ENCODE data around the gene GNAL.

GNAL gene

DNA sequence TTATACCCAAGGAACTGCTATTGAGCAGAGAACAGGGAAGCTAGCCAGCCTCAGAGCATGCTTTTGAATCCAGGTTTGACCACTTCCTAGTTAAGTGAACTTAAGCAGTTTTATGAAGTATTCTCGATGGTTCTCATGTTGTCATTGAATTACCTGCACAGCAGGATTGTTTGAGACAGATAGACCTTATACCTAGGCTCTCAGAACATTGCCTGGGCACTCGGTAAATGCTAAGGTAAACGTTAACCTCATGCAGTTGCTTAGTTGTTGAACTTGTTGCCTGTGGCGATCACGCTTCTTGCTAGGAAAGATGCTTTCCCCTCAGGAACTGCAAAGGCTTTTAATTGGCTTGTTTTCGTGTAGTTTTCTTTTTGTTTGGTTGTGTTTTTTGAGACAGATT is 128.2 kb downstream of the GNAL start:
- DNase-seq, result no peak

DNA sequence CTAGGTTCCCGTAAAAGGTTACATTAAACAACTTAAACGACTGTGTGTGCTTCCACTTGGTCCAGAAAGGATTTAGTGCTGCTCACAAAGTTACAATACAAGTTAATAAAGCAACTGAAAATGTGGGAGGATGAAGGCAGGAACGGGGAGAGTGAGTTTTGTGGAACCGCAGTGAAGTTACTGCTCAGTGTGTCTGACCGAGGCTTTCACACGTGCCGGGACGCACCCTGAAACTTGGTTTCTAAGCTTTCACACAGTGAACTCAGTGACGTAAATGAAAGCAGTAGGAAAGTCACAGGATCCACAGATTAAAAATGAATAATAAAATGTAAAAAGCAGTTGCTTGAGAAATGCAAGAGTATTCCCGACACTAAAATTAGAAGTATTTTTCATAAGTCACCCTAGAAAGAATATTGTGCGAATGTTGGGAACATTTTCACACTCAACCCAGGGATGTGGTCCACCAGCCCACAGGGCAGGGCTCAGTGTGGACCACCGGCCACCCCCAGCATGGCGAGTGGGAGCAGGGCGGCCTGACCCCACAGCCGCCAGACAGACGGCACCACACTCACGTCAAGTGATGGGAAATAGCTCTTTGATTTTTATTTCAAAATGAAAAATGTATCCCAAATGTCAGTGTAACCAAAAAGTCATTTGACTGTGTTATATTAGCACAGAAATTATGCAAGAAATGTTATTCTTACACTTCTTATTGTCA is 129.6 kb downstream of the GNAL start:
- DNase-seq, result no peak

DNA sequence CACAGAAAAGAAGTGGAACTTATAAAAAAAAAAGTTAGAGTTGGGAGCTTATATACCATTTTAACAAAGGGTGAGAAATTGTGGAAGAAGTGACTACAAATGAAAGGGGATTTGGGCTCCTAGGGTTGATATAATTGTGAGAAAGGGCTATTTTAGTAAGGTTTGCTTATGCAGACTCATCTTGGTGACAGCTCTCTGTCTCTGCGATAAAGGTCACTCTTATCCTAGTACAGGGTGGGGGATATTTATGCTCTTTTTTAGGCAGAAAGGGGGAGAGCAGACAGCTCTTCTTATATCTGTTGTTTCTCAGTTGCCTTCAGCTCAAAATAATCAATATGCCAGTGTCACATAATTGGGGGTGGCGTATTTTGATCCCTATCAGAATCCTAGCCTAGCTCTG is 130.9 kb downstream of the GNAL start:
- DNase-seq, result no peak

DNA sequence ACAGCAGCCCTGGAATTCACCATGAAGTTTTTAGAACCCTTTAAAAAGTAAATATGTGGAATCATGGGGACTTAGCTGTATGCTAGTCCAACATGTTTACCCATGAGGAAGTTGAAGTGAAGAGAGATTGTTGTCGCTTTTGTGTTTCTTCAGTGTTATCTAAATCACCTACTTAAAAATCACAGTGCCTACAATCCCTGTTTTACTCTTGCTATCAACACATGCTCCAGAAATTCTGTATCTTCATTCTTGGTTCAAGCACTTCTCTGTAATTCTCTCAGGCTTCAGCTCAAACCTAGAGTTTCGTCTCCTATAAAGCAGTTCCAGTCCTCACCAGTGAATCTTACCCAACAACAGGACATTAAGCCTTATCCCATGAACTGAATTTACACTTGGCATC is 131.6 kb downstream of the GNAL start:
- no peak for DNase-seq

- no peak for DNase-seq
Observed at GRCh38 chr18:11821208-11821607, 132.1 kb downstream of the GNAL start.

DNA sequence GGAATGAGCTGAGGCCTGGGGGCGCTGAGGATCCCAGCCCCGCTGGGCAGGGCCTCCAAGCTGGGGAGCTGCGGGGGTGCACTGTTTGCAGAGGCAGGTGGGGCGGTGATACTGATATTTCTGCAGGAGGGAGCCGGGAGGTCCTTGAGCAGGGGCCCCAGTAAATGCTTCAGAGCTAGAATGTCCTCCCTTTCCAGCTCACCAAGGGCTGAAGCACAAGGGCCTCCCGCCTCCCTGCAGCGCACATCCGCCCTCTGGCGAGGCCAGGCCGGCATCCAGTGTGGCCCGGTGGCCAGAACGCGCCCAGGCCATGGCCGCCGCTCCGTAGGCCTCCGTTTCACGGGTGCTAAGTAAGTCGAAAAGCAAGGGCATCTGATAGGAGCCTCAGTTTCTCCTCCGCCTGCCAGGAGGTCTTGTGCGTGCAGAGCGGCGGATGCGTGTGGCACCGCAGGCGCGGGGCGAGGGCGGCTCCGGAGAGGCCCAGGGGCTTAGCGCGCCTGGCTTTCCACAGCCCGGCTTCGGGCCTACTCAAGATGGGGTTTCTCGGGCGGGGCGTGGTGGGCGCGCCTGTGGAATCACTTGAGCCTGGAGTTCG is 132.7 kb downstream of the GNAL start:
- no peak for DNase-seq

DNA sequence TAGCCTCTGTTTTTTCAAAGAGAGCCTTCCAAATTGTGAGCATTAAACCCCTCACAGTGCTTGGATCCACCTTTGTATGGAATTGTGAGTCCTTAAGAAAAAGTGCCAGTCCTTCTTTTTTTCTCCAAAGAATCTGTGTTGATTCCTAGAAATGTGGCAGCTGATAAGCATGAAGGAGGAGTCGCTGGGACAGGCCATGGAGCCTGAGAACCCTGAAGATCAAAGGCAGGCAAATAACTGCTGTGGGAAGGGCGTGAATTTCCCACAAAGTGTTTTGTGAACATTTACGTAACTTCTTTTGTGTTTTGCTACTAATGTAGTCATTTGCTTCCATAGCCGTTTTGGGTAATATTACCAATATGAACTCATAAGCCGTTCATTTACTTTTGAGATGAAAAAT is 134.5 kb downstream of the GNAL start:
- DNase-seq, result no peak

DNA sequence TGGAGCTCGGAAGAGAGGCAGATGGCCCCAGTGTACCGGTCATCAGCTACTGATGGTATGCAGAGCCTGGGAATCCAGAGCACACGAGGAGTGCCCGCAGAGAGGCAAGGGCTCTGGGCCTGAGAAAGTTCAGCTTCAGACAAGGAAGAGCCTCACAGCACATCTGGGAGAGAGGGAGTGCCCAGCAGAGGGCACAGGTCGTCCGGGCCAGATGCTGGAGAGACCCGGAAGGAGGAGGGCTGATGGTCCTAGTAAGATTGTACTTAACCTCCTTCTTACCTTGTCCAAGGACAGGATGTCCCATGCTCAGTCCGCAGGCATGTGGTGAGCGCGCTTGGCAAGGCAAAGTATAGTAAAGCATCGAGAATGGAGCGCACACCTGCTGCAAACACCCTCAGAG is 137.8 kb downstream of the GNAL start:
- no peak for DNase-seq

GRCh38 chr18:11828786-11829432 is 139.8 kb downstream of the GNAL start:
- no peak for DNase-seq

GRCh38 chr18:11830585-11830984 is 141.5 kb downstream of the GNAL start:
- no peak for DNase-seq

DNA sequence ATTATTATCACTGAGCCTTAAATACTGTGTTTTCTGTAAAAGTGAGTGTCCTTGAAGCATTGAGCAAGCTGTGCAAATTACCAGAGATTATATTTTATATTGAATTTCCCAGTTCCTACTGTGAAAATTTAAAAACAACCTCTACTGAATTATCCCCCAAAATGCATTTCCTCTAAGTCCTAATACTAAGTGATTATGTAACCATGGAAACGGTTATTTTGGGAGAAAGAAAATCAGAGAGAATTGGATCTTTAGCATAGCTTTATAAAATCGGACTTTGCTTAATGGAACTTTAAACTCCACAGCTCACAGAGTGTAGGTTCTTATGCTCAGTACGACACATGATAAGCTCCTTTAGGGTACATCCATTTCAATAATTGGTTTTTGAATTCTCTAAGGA is 142.9 kb downstream of the GNAL start:
- no peak for DNase-seq

DNA sequence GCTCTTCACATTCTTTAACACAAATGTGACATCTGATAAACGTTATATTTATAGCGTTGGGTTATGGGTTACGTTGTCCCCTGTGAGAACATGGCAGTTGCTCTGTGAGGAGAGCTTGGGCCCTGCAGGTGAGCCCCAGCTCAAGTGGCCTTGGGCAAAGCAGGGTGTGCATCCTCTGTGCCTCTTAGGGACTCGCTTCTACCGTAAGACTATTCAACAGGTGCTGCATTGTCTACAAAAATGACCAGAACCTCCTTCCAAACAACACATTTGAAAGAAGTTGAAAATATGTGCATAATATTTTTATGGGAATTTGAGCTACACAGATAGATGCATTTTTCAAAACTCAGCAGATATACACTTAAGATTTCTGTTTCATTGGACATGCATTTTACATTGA is 145.7 kb downstream of the GNAL start:
- no peak for DNase-seq

DNA sequence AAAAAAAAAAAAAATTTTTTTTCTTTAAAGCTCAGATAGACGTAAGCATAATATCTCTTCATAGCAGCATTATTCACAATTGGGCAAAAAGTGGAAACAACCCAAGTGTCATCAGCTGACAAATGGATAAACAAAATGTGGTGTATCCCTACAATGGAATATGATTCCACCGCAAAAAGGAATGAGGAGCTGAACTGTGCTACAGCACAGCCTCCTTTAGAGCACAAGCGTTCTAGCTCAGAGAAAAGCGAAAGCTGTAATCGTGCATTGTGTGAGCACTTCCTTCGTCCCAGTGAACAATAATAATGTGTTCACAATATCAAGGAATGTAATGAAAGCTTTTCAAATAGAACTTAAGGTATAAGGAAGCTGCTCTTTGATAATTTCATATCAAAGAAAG is 150.5 kb downstream of the GNAL start:
- no peak for DNase-seq

- DNase-seq, result no peak
Observed at GRCh38 chr18:11840493-11840892, 151.4 kb downstream of the GNAL start.

DNA sequence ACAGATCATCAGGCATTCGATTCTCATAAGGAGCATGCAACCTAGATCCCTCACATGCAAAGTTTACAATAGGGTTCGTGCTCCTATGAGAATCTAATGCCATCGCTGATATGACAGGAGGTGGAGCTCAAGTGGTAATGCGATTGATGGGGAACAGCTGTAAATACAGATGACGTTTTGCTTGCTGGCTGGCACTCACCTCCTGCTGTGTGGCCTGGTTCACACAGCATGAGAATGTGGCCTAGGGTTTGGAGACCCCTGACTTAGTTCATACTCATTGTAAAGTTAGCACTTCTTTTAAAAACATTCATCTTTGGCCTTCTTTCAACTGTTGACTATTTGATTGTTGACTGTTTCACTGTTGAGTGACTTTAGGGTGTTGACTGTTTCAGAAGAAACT is 153.5 kb downstream of the GNAL start:
- DNase-seq, result no peak

DNA sequence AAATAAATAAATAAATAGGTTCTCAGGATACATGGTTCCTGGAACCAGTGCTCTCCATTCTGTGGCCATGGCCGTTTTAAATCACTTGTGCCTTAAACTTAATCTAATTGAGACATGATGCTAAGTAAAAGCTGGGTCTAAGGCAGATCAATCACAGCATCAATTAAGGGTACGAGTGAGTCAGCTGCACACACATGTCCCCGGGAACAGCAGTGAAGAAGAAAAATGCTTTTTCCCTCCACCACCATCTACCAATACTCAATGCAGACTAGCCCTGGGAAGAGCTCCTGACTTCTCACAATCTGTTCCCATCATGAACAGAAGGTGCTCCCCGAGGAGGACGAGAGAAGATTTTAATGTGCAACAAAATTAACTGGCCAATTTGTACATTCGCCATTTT is 155.4 kb downstream of the GNAL start:
- DNase-seq, result no peak

DNA sequence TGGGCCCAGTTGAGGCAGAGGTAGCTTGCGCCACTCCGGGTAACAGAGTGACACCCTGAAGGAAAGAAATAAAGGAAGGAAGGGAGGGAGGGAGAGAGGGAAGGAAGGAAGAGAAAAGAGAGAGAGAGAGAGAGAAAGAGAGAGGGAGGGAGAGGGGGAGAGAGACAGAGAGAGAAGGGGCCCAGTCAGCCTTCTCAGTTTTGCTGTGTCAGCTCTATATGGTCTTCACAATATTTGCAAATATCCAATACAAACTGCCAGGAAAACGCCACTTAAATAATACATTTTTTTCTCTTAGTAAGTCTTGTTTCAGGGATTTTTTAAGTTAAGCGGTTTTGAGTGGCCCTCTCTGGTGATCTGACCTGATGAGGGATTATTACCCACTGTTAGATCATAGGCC is 156.6 kb downstream of the GNAL start:
- no peak for DNase-seq

DNA sequence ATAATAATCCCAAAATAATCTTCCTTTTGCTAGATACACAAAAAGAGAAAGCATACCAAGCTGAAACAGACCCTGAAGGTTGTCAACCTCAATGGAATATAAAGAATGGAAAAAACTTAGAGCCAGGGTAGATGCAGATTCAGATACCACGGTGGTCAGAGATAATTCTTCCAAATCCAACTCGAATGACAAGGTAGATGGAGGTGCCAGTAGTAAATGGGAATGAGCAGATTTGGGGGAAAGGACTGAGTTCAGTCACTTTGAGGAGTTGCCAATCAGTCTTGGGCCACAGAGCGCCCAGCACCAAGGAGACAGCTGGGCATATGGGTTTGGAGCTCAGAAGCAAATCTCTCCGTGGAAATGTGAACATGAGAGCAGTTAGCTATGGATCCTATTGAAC is 158.7 kb downstream of the GNAL start:
- DNase-seq, result no peak

DNA sequence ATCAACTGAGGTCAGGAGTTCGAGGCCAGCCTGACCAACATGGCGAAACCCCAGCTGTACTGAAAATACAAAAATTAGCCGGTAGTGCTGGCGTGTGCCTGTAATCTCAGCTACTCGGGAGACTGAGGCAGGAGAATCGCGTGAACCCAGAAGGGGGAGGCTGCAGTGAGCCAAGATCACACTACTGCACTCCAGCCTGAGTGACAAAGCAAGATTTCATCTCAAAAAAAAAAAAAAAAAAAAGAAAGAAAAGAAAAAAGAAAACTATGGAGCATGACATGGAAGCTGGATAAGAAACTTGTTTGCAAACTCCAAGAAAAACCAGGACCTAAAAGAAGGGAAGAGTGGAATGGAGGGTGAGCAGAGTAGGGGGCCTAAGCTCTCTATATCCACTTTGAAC is 160.2 kb downstream of the GNAL start:
- DNase-seq, result no peak

GRCh38 chr18:11849841-11850634 is 161.0 kb downstream of the GNAL start:
- peak; percentile 49 for DNase-seq

DNA sequence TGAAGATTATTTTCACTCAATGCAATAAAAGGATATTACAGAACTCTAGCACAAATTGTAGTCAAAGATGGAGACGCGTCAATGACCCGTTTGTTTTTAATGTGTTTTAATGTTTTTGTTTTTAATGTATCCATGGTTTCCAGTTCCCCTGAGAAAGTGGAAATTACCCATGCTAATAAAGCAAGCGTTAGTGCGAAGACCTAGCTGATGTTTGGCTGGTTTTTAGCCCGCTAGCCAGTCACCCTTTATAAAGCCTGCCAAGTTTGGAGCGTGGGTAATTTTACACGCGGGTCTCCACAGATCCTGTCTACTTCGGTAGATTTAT is 161.7 kb downstream of the GNAL start:
- no peak for DNase-seq

DNA sequence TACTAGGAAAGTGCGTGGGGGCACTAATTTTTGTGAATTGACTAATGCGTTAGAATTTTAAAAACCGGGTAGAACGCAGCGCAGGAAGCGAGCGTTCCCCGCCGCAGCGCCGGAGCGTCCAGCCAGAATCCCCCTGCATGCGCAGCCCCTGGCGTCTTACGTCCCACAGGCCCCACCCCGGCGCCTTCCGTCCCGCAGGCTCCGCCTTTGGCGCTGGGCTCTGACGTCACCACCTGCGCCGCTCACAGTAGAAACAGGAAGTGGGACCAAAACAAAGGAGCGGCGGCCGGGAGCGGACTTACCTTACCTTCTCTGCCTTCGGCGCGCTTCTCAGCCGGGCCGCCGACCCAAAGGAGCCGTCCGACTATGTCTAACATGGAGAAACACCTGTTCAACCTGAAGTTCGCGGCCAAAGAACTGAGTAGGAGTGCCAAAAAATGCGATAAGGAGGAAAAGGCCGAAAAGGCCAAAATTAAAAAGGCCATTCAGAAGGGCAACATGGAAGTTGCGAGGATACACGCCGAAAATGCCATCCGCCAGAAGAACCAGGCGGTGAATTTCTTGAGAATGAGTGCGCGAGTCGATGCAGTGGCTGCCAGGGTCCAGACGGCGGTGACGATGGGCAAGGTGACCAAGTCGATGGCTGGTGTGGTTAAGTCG is 162.2 kb downstream of the GNAL start, which contains the start of gene CHMP1B:
CHMP1B (plus strand) TSS at position 268 of the 660 bp plus-strand sequence; CDS start at position 367, 99 bp downstream.
- peak; percentile 97 for DNase-seq

DNA sequence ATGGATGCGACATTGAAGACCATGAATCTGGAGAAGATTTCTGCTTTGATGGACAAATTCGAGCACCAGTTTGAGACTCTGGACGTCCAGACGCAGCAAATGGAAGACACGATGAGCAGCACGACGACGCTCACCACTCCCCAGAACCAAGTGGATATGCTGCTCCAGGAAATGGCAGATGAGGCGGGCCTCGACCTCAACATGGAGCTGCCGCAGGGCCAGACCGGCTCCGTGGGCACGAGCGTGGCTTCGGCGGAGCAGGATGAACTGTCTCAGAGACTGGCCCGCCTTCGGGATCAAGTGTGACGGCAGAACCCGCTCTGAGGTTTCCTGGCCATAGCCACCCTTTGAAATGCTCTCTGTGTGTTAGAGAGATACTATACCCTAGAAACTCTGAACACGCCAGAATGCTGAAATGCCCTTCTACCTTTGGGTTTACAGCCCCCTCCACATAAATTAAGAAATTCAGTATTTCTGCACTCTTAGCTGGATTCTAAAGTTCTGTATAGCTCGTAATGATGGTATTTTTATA is 162.8 kb downstream of the GNAL start:
- peak; percentile 40 for DNase-seq
